ENCODE data around the gene LSM3. TPM values are rescaled to one million over a fixed set of nuclear protein-coding genes. Genes with fewer than 3 reads are reported as not detected.
A peak's percentile ranks its signal among the peaks of the same experiment; 100 is the strongest.

The LSM3 gene
- total and polyA plus RNA-seq, 2 of the 4 experiments (the other 2 are of a cell fraction) = 3.4 to 11.5 TPM

- no TSS peak for BruUV-seq (replicated peaks)
- H3K4me1 ChIP-seq (ENCODE audit: control insufficient read depth, insufficient read depth, low read length) = peaks cover 3% of the 10 kb centered on the region
- H3K9me3 ChIP-seq (ENCODE audit: control insufficient read depth, insufficient read depth, low read length) = no peaks in the 10 kb centered on the region
- H2AK5ac ChIP-seq (ENCODE audit: low read depth, low read length) = peak overlapping the region; percentile 46
- H3K9ac ChIP-seq (ENCODE audit: low read depth, low read length) = peak overlapping the region; percentile 97
- peak overlapping the region; percentile 97 for H2AK9ac ChIP-seq (replicated peaks; ENCODE audit: low read depth, low read length, poor library complexity)
- peak overlapping the region; percentile 99 for H3K14ac ChIP-seq (replicated peaks; ENCODE audit: low read depth, low read length)
- peak overlapping the region; percentile 97 for H3K4ac ChIP-seq (ENCODE audit: low read depth, low read length)
- H3K27me3 ChIP-seq (ENCODE audit: control insufficient read depth, insufficient read depth, low read length) = no peaks in the 10 kb centered on the region
- in situ Hi-C loops (cut with MboI; ENCODE audit: low sequenced_read_pairs) = no loop called here
- peak overlapping the region; percentile 98 for H3K23ac ChIP-seq (ENCODE audit: low read depth, low read length)
- CTCF ChIA-PET = interaction anchor here (1.2 kb wide), 1 partner anchor 26 kb away, joined by 3 read pairs; no protein-coding TSS in a partner anchor
- TF ChIP-seq POLR2A (IDR thresholded peaks at IDR 0.05; ENCODE audit: low read depth, low read length) (no peak; the same call in 1 of the 2 replicates), MAZ (IDR thresholded peaks at IDR 0.05; ENCODE audit: borderline replicate concordance, low read depth, low read length) (no peak), MXI1 (IDR thresholded peaks at IDR 0.05; ENCODE audit: borderline replicate concordance, low read depth, low read length) (no peak), MAFK (IDR thresholded peaks at IDR 0.05; ENCODE audit: low read depth, low read length) (no peak), FOS (IDR thresholded peaks at IDR 0.05; ENCODE audit: low read depth, low read length) (no peak), RAD21 (IDR thresholded peaks at IDR 0.05; ENCODE audit: low read length) (no peak)
- H3K27ac ChIP-seq (ENCODE audit: insufficient read depth, low read length) = peak overlapping the region; percentile 89
- peak overlapping the region; percentile 95 for H2BK5ac ChIP-seq (ENCODE audit: low read depth, low read length, poor library complexity, severe bottlenecking)
- peak overlapping the region; percentile 1 to 92; a peak in 3 of 4 replicates for H4K8ac ChIP-seq (ENCODE audit: low read depth in 2 of 2, low read length in 2 of 2)
- H4K91ac ChIP-seq (ENCODE audit: insufficient read depth, low read depth, low read length) = peak overlapping the region; percentile 80
- peaks cover 30 to 56% of the 10 kb centered on the region in 2 experiments for H3K79me1 ChIP-seq (ENCODE audit: low read depth in 1 of 2, low read length in 2 of 2)
- peak overlapping the region; percentile 84 for H3K18ac ChIP-seq (ENCODE audit: low read depth, low read length)
- peak overlapping the region; percentile 64 for H3K4me3 ChIP-seq (ENCODE audit: insufficient read depth, low read depth, low read length)
- DNase-seq (peak; percentile 34), ATAC-seq (ENCODE audit: low read depth) (peak; percentile 33)
- peak overlapping the region; percentile 97 for H3K56ac ChIP-seq (ENCODE audit: extremely low read depth, insufficient read depth, low read length)
- H4K20me1 ChIP-seq (ENCODE audit: insufficient read depth, low read length) = peaks cover 7% of the 10 kb centered on the region; the same call in 1 of the 2 replicates
- WGBS, 2 experiments (ENCODE audit: extremely low coverage in 2 of 2, insufficient read length in 1 of 2) = 2% methylated on average over 7 of the region's 10 CpGs; no CpG with 5 or more reads in 1 of the 2 experiments
- peak overlapping the region; percentile 97 for H2AFZ ChIP-seq (replicated peaks; ENCODE audit: low read length, poor library complexity)
- no peak overlapping the region for H2BK20ac ChIP-seq (ENCODE audit: low read depth, low read length)
- H2BK120ac ChIP-seq (ENCODE audit: low read depth, low read length) = peak overlapping the region; percentile 72
- peak overlapping the region; percentile 47 for H4K5ac ChIP-seq (ENCODE audit: low read depth, low read length)
- dilution Hi-C loops (cut with HindIII; ENCODE audit: low sequenced_read_pairs, unreplicated experiment) = no loop called here
- intact Hi-C loops (cut with micrococcal nuclease) = loop anchor here (5.0 kb wide), 1 partner anchor 280 kb away; no protein-coding TSS in a partner anchor
- POLR2A ChIA-PET (ENCODE audit: unreplicated experiment) = no interaction called here
- peaks cover 3% of the 10 kb centered on the region for H3K36me3 ChIP-seq (ENCODE audit: control insufficient read depth, insufficient read depth, low read length)
- no peak overlapping the region for H2BK15ac ChIP-seq (ENCODE audit: low read depth, low read length)
- H3K4me2 ChIP-seq (ENCODE audit: low read depth, low read length) = peak overlapping the region; percentile 85
- H3K9me1 ChIP-seq (ENCODE audit: insufficient read depth, low read length) = no peaks in the 10 kb centered on the region
Measured at GRCh38 chr3:14177580-14178246, 904 bp upstream of the LSM3 start.
